Subcutaneous abdominal adipose tissue (tissue), 5 donors: ENCODE results near the gene SLC30A10.

ENCODE experiments used
- H3K27ac ChIP-seq: one replicate; pipeline ENCODE4 v1.7.0; 2013; ENCODE audit warnings: low read depth, mild to moderate bottlenecking, inconsistent platforms, low read length, moderate library complexity
- H3K27me3 ChIP-seq, 5 donors: one replicate each; pipeline ENCODE4 v1.7.0; 2013; ENCODE audit warnings: low read length in 5 of 5, inconsistent platforms in 1 of 5; ENCODE audit not compliant: control insufficient read depth in 5 of 5, insufficient read depth in 4 of 5
- H3K36me3 ChIP-seq, 5 donors: one replicate each; pipeline ENCODE4 v1.7.0; 2013; ENCODE audit warnings: low read length in 5 of 5; ENCODE audit not compliant: control insufficient read depth in 5 of 5, insufficient read depth in 5 of 5
- H3K4me1 ChIP-seq, 5 donors: one replicate each; pipeline ENCODE4 v1.7.0; 2013; ENCODE audit warnings: low read length in 5 of 5, mild to moderate bottlenecking in 3 of 5, moderate library complexity in 1 of 5; ENCODE audit not compliant: control insufficient read depth in 5 of 5, insufficient read depth in 5 of 5
- H3K4me3 ChIP-seq, 5 donors: one replicate each; pipeline ENCODE4 v1.7.0; 2013; ENCODE audit warnings: low read length in 5 of 5, low read depth in 1 of 5
- H3K9ac ChIP-seq, 5 donors: one replicate each; pipeline ENCODE4 v1.7.0; 2013; ENCODE audit warnings: low read length in 5 of 5, mild to moderate bottlenecking in 4 of 5, moderate library complexity in 3 of 5
- H3K9me3 ChIP-seq, 5 donors: one replicate each; pipeline ENCODE4 v1.7.0; 2013; ENCODE audit warnings: low read length in 5 of 5; ENCODE audit not compliant: control insufficient read depth in 5 of 5
- donor health status: healthy.
- donor health status: healthy.
- donor health status: healthy.
- donor health status: healthy.
- donor health status: healthy.

Gene SLC30A10

GRCh38 chr1:219931033-219931432 lies 2.7 kb upstream of the SLC30A10 start:
- H3K9me3 ChIP-seq, result no peaks in the 10 kb centered on the region
- peaks cover 0 to 15% (median 13%) of the 10 kb centered on the region in 5 donors for H3K4me1 ChIP-seq
- no peak overlapping the region for H3K4me3 ChIP-seq
- H3K27ac ChIP-seq, result no peak overlapping the region
- no peaks in the 10 kb centered on the region for H3K36me3 ChIP-seq
- H3K27me3 ChIP-seq, result peaks cover 4 to 31% (median 22%) of the 10 kb centered on the region in 5 donors
- no peak overlapping the region for H3K9ac ChIP-seq

GRCh38 chr1:219928791-219929118 lies 398 bp upstream of the SLC30A10 start:
- Histone ChIP-seq H3K27me3 (peaks cover 4 to 35% (median 22%) of the 10 kb centered on the region in 5 donors), H3K9me3 (no peaks in the 10 kb centered on the region), H3K36me3 (no peaks in the 10 kb centered on the region), H3K4me3 (peak overlapping the region in 3 of 5 donors; percentile 47 to 73 (median 67)), H3K4me1 (peaks cover 0 to 15% (median 13%) of the 10 kb centered on the region in 5 donors), H3K27ac (no peak overlapping the region), H3K9ac (no peak overlapping the region)

- H3K4me1 ChIP-seq, result peaks cover 0 to 15% (median 13%) of the 10 kb centered on the region in 5 donors
- peak overlapping the region in 4 of 5 donors; percentile 17 to 73 (median 57) for H3K4me3 ChIP-seq
- H3K27me3 ChIP-seq, result peaks cover 4 to 35% (median 22%) of the 10 kb centered on the region in 5 donors
- H3K9ac ChIP-seq, result no peak overlapping the region
- H3K9me3 ChIP-seq, result no peaks in the 10 kb centered on the region
- H3K36me3 ChIP-seq, result no peaks in the 10 kb centered on the region
- no peak overlapping the region for H3K27ac ChIP-seq
Observed at GRCh38 chr1:219927298-219927955, 930 bp downstream of the SLC30A10 start.

- Histone ChIP-seq H3K27me3 (peaks cover 4 to 35% (median 22%) of the 10 kb centered on the region in 5 donors), H3K4me3 (no peak overlapping the region), H3K9me3 (no peaks in the 10 kb centered on the region), H3K27ac (no peak overlapping the region), H3K9ac (no peak overlapping the region), H3K36me3 (no peaks in the 10 kb centered on the region), H3K4me1 (peaks cover 0 to 15% (median 13%) of the 10 kb centered on the region in 5 donors)
Observed at GRCh38 chr1:219926363-219926998, 1.9 kb downstream of the SLC30A10 start.

- no peak overlapping the region for H3K27ac ChIP-seq
- no peaks in the 10 kb centered on the region for H3K36me3 ChIP-seq
- H3K9me3 ChIP-seq, result no peaks in the 10 kb centered on the region
- H3K4me1 ChIP-seq, result peaks cover 0 to 15% (median 13%) of the 10 kb centered on the region in 5 donors
- H3K9ac ChIP-seq, result no peak overlapping the region
- H3K4me3 ChIP-seq, result no peak overlapping the region
- peaks cover 4 to 34% (median 22%) of the 10 kb centered on the region in 5 donors for H3K27me3 ChIP-seq
Observed at GRCh38 chr1:219924342-219924741, 4.0 kb downstream of the SLC30A10 start.

- Histone ChIP-seq H3K4me1 (no peaks in the 10 kb centered on the region), H3K36me3 (no peaks in the 10 kb centered on the region), H3K27me3 (peaks cover 0 to 3% (median 0%) of the 10 kb centered on the region in 5 donors), H3K9me3 (no peaks in the 10 kb centered on the region), H3K27ac (no peak overlapping the region), H3K4me3 (no peak overlapping the region), H3K9ac (no peak overlapping the region)
Observed at GRCh38 chr1:219917851-219918466, 10.4 kb downstream of the SLC30A10 start.

GRCh38 chr1:219917281-219917680 lies 11.1 kb downstream of the SLC30A10 start:
- H3K27ac ChIP-seq, result no peak overlapping the region
- no peaks in the 10 kb centered on the region for H3K36me3 ChIP-seq

GRCh38 chr1:219916257-219916656 lies 12.1 kb downstream of the SLC30A10 start:
- no peaks in the 10 kb centered on the region for H3K9me3 ChIP-seq
- H3K27ac ChIP-seq, result no peak overlapping the region
- H3K9ac ChIP-seq, result no peak overlapping the region
- no peak overlapping the region for H3K4me3 ChIP-seq
- H3K4me1 ChIP-seq, result no peaks in the 10 kb centered on the region
- H3K27me3 ChIP-seq, result no peaks in the 10 kb centered on the region
- no peaks in the 10 kb centered on the region for H3K36me3 ChIP-seq

More at GRCh38 chr1:219917281-219917680, 11.1 kb downstream of the SLC30A10 start:
- no peak overlapping the region for H3K9ac ChIP-seq
- no peaks in the 10 kb centered on the region for H3K27me3 ChIP-seq
- no peak overlapping the region for H3K4me3 ChIP-seq
- no peaks in the 10 kb centered on the region for H3K4me1 ChIP-seq
- H3K9me3 ChIP-seq, result no peaks in the 10 kb centered on the region

- H3K27me3 ChIP-seq, result no peaks in the 10 kb centered on the region
- no peaks in the 10 kb centered on the region for H3K9me3 ChIP-seq
- no peak overlapping the region for H3K4me3 ChIP-seq
- no peaks in the 10 kb centered on the region for H3K36me3 ChIP-seq
- H3K4me1 ChIP-seq, result peaks cover 0 to 2% (median 0%) of the 10 kb centered on the region in 5 donors
- no peak overlapping the region for H3K9ac ChIP-seq
- H3K27ac ChIP-seq, result no peak overlapping the region
Observed at GRCh38 chr1:219913005-219913770, 15.2 kb downstream of the SLC30A10 start.
